Measurements from ENCODE around the gene SLC24A4. TPM values are rescaled to one million over a fixed set of nuclear protein-coding genes. Genes with fewer than 3 reads are reported as not detected.

SLC24A4 gene
- total RNA-seq, 1 experiment from 2014 or later, result not detected

- TF ChIP-seq CTCF (IDR thresholded peaks at IDR 0.05; ENCODE audit: unreplicated experiment), result no peak
- intact Hi-C loops (cut with micrococcal nuclease), result no loop called here
- no peaks in the 10 kb centered on the region for H3K27me3 Mint-ChIP-seq (ENCODE audit: insufficient read depth, unreplicated experiment)
- no peak for DNase-seq (ENCODE audit: unreplicated experiment)
- ChIA-PET POLR2A (interaction anchor here (0.7 to 1.0 kb wide), 2 partner anchors 21 to 386 kb away, joined by 3 read pairs; no protein-coding TSS in a partner anchor), CTCF (no interaction called here)
- H3K36me3 Mint-ChIP-seq (ENCODE audit: insufficient read depth, unreplicated experiment), result peaks cover 4% of the 10 kb centered on the region
- H3K27ac Mint-ChIP-seq (ENCODE audit: low read depth, unreplicated experiment), result no peak overlapping the region
- no TSS peak for BruUV-seq (replicated peaks)
- no peak overlapping the region for H3K4me3 Mint-ChIP-seq (ENCODE audit: unreplicated experiment)
- peaks cover 8% of the 10 kb centered on the region for H3K9me3 Mint-ChIP-seq (ENCODE audit: unreplicated experiment)
- H3K4me1 Mint-ChIP-seq (ENCODE audit: insufficient read depth, unreplicated experiment), result no peaks in the 10 kb centered on the region
These were observed 196.5 kb downstream of the SLC24A4 start for GRCh38 chr14:92519246-92520101.

- no peak overlapping the region for H3K27ac Mint-ChIP-seq (ENCODE audit: low read depth, unreplicated experiment)
- H3K4me3 Mint-ChIP-seq (ENCODE audit: unreplicated experiment), result no peak overlapping the region
- intact Hi-C loops (cut with micrococcal nuclease), result no loop called here
- BruUV-seq (replicated peaks), result no TSS peak
- POLR2A ChIA-PET, result no interaction called here
- peaks cover 4% of the 10 kb centered on the region for H3K36me3 Mint-ChIP-seq (ENCODE audit: insufficient read depth, unreplicated experiment)
- H3K4me1 Mint-ChIP-seq (ENCODE audit: insufficient read depth, unreplicated experiment), result no peaks in the 10 kb centered on the region
- H3K27me3 Mint-ChIP-seq (ENCODE audit: insufficient read depth, unreplicated experiment), result no peaks in the 10 kb centered on the region
- TF ChIP-seq CTCF (IDR thresholded peaks at IDR 0.05; ENCODE audit: unreplicated experiment), result no peak
- CTCF ChIA-PET, result no interaction called here
- H3K9me3 Mint-ChIP-seq (ENCODE audit: unreplicated experiment), result peaks cover 8% of the 10 kb centered on the region
- no peak for DNase-seq (ENCODE audit: unreplicated experiment)
These were observed 197.4 kb downstream of the SLC24A4 start for GRCh38 chr14:92520102-92521057.

GRCh38 chr14:92521058-92521415, 198.1 kb downstream of the SLC24A4 start:
- no TSS peak for BruUV-seq (replicated peaks)
- Mint-ChIP-seq H3K4me1 (ENCODE audit: insufficient read depth, unreplicated experiment) (no peaks in the 10 kb centered on the region), H3K4me3 (ENCODE audit: unreplicated experiment) (no peak overlapping the region), H3K36me3 (ENCODE audit: insufficient read depth, unreplicated experiment) (peaks cover 4% of the 10 kb centered on the region), H3K9me3 (ENCODE audit: unreplicated experiment) (peaks cover 8% of the 10 kb centered on the region), H3K27me3 (ENCODE audit: insufficient read depth, unreplicated experiment) (no peaks in the 10 kb centered on the region), H3K27ac (ENCODE audit: low read depth, unreplicated experiment) (no peak overlapping the region)
- CTCF ChIA-PET, result no interaction called here
- intact Hi-C loops (cut with micrococcal nuclease), result no loop called here
- TF ChIP-seq CTCF (IDR thresholded peaks at IDR 0.05; ENCODE audit: unreplicated experiment), result no peak
- POLR2A ChIA-PET, result no interaction called here
- DNase-seq (ENCODE audit: unreplicated experiment), result no peak

GRCh38 chr14:92523752-92524151, 200.8 kb downstream of the SLC24A4 start:
- POLR2A ChIA-PET, result interaction anchor here (1.1 to 1.3 kb wide), 2 partner anchors 9 to 17 kb away, joined by 3 to 5 read pairs; partner anchors contain the start of gene RIN3
- CTCF ChIA-PET, result interaction anchor here (0.7 to 1.3 kb wide), 3 partner anchors 17 to 157 kb away, joined by 3 to 6 read pairs (median 3); no protein-coding TSS in a partner anchor
- Mint-ChIP-seq H3K27ac (ENCODE audit: low read depth, unreplicated experiment) (no peak overlapping the region), H3K27me3 (ENCODE audit: insufficient read depth, unreplicated experiment) (no peaks in the 10 kb centered on the region), H3K4me1 (ENCODE audit: insufficient read depth, unreplicated experiment) (no peaks in the 10 kb centered on the region), H3K9me3 (ENCODE audit: unreplicated experiment) (peaks cover 8% of the 10 kb centered on the region), H3K36me3 (ENCODE audit: insufficient read depth, unreplicated experiment) (no peaks in the 10 kb centered on the region), H3K4me3 (ENCODE audit: unreplicated experiment) (no peak overlapping the region)
- no TSS peak for BruUV-seq (replicated peaks)
- TF ChIP-seq CTCF (IDR thresholded peaks at IDR 0.05; ENCODE audit: unreplicated experiment), result no peak
- intact Hi-C loops (cut with micrococcal nuclease), result no loop called here
- DNase-seq (ENCODE audit: unreplicated experiment), result no peak

All from MCF 10A (cell line).